BLaER1 treated with 17β-estradiol and CSF1 and Interleukin-3, amounts not matched to agents 10 nM and 100 nM (cell line): ENCODE results near the gene TMEM69.
"Not testable (repeated sequence)": the region's sequence is repeated elsewhere in the genome, so short reads cannot be mapped to it uniquely, and the experiment has no call there.

Experiments used
- H3K27ac ChIP-seq, 11 experiments: shearing (Covaris generic); formaldehyde crosslinking; 2 replicates each; pipeline ENCODE4 v1.8.1; 2022
- H3K27me3 ChIP-seq, 11 experiments: shearing (Covaris generic); formaldehyde crosslinking; 2 replicates each; pipeline ENCODE4 v1.8.1; 2022
- H3K36me3 ChIP-seq, 11 experiments: shearing (Covaris generic); formaldehyde crosslinking; 2 replicates each; pipeline ENCODE4 v1.8.1; 2022
- H3K4me1 ChIP-seq, 10 experiments: shearing (Covaris generic); formaldehyde crosslinking; 2 replicates each; pipeline ENCODE4 v1.8.1; 2022
- H3K4me2 ChIP-seq, 11 experiments: shearing (Covaris generic); formaldehyde crosslinking; 2 replicates each; pipeline ENCODE4 v1.8.1; 2022
- H3K4me3 ChIP-seq, 10 experiments: shearing (Covaris generic); formaldehyde crosslinking; 2 replicates each; pipeline ENCODE4 v1.8.1; 2022
- H3K9ac ChIP-seq, 11 experiments: shearing (Covaris generic); formaldehyde crosslinking; 2 replicates each; pipeline ENCODE4 v1.8.1; 2022
- H3K9me3 ChIP-seq, 11 experiments: shearing (Covaris generic); formaldehyde crosslinking; replicated peaks in 1 of 11; 2 replicates each; pipeline ENCODE4 v1.8.1; 2022
- H4K20me1 ChIP-seq, 11 experiments: shearing (Covaris generic); formaldehyde crosslinking; 2 replicates each; pipeline ENCODE4 v1.8.1; 2022
- Cebpa-rat ChIP-seq, 11 experiments: shearing (Covaris generic); IDR thresholded peaks; 2 replicates each; pipeline ENCODE4 v1.8.1; 2022

TMEM69 gene

DNA sequence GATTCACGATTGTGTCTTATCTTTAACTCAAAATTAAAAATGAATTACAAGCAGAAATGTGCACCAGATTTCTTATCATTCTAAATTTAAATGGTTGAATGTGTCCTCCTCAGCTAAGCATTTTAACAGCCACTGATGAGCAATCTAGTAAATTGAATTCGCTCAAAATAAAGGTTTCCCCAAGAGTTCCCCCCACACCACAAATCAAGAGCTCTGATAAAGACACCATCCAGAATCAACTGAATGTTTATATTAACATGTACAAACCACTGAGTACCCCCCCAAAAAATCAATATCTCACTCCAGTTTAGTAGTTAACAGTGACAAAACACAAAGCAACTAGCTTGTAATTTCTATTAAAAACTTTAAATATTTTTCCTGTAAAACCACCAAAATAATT is 3.6 kb upstream of the TMEM69 start:
- Histone ChIP-seq H3K9me3 (no peaks in the 10 kb centered on the region), H3K4me1 (peaks cover 28 to 65% (median 58%) of the 10 kb centered on the region in 10 experiments), H3K4me2 (peak overlapping the region; percentile 62 to 87 (median 80)), H3K27ac (peak overlapping the region in 3 of 11 experiments; percentile 98 to 99 (median 98); a peak in 6 of 22 replicates), H3K9ac (peak overlapping the region; percentile 57 to 98 (median 95); a peak in 18 of 22 replicates), H4K20me1 (peaks cover 29 to 62% (median 52%) of the 10 kb centered on the region in 11 experiments; a peak in 21 of 22 replicates), H3K36me3 (peaks cover 0 to 30% (median 8%) of the 10 kb centered on the region in 11 experiments; a peak in 14 of 22 replicates), H3K27me3 (no peaks in the 10 kb centered on the region), H3K4me3 (peak overlapping the region; percentile 83 to 98 (median 95); a peak in 17 of 20 replicates)
- TF ChIP-seq Cebpa-rat (IDR thresholded peaks at IDR 0.05), result no peak

DNA sequence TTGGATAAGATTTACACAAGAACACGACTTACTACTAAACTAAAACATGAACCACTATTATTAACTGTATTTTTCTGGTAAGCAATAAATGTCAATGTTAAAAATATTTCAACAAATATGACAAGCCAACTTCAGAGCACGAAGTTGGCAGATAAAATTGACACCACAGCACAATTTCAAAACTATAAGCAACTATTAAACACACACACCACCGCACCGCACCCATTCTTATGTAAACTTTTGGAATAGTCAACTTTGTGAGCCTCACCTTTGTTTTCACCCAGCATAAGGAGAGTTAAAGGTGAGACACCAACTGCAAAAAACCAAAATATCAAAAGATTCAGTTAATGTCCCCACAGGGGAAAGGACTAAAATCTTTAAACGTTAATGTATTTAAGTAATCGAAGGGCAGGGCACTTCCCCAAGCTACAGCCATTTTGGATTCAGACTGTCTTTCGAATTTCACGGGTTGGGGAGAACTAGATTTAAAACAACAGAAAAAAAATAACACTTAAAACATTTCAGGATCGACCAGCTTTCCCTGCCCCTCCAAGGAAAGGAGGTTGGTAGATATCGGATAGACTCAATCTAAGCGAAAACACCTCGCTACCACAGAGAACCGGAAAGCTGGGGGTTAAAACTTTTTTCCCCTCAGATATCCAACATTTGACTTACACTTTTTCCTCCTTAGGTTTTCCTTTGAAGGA is 2.5 kb upstream of the TMEM69 start:
- no peaks in the 10 kb centered on the region for H3K27me3 ChIP-seq
- H3K9ac ChIP-seq, result peak overlapping the region; percentile 90 to 98 (median 95)
- H3K9me3 ChIP-seq, result no peaks in the 10 kb centered on the region
- H3K4me3 ChIP-seq, result peak overlapping the region; percentile 83 to 98 (median 95)
- H3K4me1 ChIP-seq, result peaks cover 30 to 64% (median 57%) of the 10 kb centered on the region in 10 experiments
- H3K4me2 ChIP-seq, result peak overlapping the region; percentile 62 to 87 (median 80); a peak in 21 of 22 replicates
- no peak for TF ChIP-seq Cebpa-rat (IDR thresholded peaks at IDR 0.05)
- peaks cover 19 to 51% (median 42%) of the 10 kb centered on the region in 11 experiments; a peak in 21 of 22 replicates for H4K20me1 ChIP-seq
- H3K36me3 ChIP-seq, result peaks cover 0 to 35% (median 13%) of the 10 kb centered on the region in 11 experiments; a peak in 17 of 22 replicates
- H3K27ac ChIP-seq, result peak overlapping the region; percentile 87 to 99 (median 98)

DNA sequence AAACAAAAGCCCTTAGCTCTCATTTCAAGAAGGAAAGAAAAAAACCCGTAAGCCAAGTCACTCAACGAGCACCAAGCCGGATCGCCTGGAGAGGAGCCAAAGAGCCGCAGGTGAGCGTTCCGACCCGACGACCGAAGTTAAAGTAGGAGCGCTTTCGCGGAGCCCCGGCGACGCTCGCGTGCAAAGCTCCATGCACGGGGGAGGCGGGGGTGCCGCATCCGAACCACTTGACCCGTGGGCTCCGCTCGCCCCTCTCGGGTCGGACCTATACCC is 2.0 kb upstream of the TMEM69 start:
- Histone ChIP-seq H3K4me1 (peaks cover 30 to 60% (median 53%) of the 10 kb centered on the region in 10 experiments), H3K9ac (peak overlapping the region; percentile 90 to 98 (median 95)), H3K27me3 (no peaks in the 10 kb centered on the region), H3K9me3 (no peaks in the 10 kb centered on the region), H3K27ac (peak overlapping the region; percentile 87 to 99 (median 98)), H3K4me3 (peak overlapping the region; percentile 83 to 98 (median 95)), H4K20me1 (peaks cover 14 to 46% (median 37%) of the 10 kb centered on the region in 11 experiments; a peak in 19 of 22 replicates), H3K4me2 (peak overlapping the region in 9 of 11 experiments; percentile 62 to 87 (median 79); a peak in 16 of 22 replicates), H3K36me3 (peaks cover 2 to 35% (median 17%) of the 10 kb centered on the region in 11 experiments; a peak in 19 of 22 replicates)
- no peak for TF ChIP-seq Cebpa-rat (IDR thresholded peaks at IDR 0.05)

DNA sequence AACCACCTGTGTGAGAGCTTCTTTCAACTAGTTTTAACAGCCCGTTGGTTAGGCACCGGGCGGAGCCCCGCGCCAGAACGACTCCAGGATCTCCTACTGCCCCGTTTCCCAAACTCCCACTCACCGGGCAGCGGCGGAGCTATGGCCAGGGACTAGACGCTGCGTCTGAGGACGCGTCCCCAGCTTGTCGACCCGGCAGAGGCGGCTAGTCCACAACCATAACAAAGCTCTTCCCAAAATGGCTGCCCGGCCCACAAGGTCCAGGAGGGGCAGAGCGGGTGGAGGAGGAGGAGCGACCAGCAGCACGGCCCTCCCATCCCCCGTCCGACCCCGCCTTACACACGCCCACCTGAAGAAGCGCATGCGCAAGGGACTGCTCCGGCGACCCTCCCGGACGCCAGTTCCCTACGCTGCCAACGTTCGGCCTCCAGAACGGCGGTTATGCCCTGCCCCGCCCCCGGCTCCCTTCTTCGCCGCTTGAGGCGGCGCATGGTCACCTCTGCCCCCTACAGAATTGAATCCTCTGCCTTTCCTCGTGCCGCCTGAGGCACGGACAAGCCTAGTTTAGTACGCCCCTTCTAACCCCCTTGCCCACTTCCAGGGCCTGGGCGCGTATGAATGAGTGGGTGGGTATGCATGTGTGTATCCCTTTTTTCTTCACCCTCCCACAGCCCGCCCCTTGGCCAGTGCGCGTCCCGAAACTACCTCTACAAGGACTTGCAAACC is 1.5 kb upstream of the TMEM69 start, which contains the start of gene GPBP1L1:
Gene GPBP1L1, minus strand, starts transcription at position 246 of the 726 bp plus-strand sequence. CDS start 27,446 bp downstream, outside the sequence.
- Histone ChIP-seq H3K9me3 (no peaks in the 10 kb centered on the region), H3K27me3 (no peaks in the 10 kb centered on the region), H3K4me3 (peak within 1 kb of the TSS; percentile 83 to 98 (median 95)), H4K20me1 (peaks cover 10 to 44% (median 32%) of the 10 kb centered on the region in 11 experiments; a peak in 19 of 22 replicates), H3K36me3 (peaks cover 7 to 35% (median 22%) of the 10 kb centered on the region in 11 experiments; a peak in 20 of 22 replicates), H3K4me2 (peak within 1 kb of the TSS; percentile 87 to 99 (median 94)), H3K9ac (peak within 1 kb of the TSS; percentile 90 to 98 (median 95)), H3K4me1 (peaks cover 30 to 55% (median 49%) of the 10 kb centered on the region in 10 experiments), H3K27ac (peak within 1 kb of the TSS; percentile 96 to 99 (median 98))
- no peak for TF ChIP-seq Cebpa-rat (IDR thresholded peaks at IDR 0.05)

DNA sequence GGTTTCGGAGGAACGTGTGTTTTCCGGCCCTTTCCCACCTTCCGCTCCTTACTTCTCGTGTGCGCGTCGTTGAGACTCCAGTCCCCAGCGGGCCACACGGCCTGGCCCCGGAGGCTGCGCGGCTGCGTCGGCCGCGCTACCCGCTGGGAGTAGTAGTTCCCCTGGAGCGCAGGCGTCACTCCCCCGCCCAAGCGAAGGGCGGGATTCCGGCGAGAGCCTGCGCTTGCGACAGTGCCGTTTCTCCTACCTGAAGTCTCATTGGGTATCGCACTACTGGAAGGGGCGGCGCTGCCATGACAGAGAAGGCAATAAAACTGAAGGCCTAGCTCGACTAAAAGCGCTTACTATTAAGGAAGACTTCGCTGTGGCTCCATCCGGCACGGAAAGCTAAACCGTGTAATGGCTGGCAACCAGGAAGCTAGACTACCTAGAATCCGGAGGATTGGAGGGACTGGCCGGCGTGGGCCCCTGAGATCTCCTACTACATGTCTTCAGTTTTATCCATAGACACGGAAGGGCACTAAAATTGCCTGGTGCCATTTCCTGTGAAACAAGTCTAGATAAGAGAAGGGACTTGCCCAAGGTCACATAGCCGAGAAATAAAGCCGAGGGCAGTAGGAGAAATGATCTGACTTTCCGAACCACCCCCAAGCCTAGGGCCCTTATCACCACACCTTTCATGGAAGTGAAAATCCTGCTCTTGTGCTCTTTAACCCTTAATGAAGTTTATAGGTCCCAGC is 797 bp upstream of the TMEM69 start:
- Histone ChIP-seq H4K20me1 (peaks cover 8 to 44% (median 25%) of the 10 kb centered on the region in 11 experiments; a peak in 16 of 22 replicates), H3K27me3 (no peaks in the 10 kb centered on the region), H3K9ac (peak overlapping the region; percentile 90 to 98 (median 95)), H3K27ac (peak overlapping the region; percentile 96 to 99 (median 98)), H3K4me1 (peaks cover 30 to 47% (median 44%) of the 10 kb centered on the region in 10 experiments), H3K4me2 (peak overlapping the region; percentile 87 to 99 (median 94)), H3K4me3 (peak overlapping the region; percentile 83 to 98 (median 95)), H3K36me3 (peaks cover 13 to 37% (median 27%) of the 10 kb centered on the region in 11 experiments; a peak in 21 of 22 replicates), H3K9me3 (no peaks in the 10 kb centered on the region)
- TF ChIP-seq Cebpa-rat (IDR thresholded peaks at IDR 0.05), result peak in 5 of 11 experiments; percentile 14 to 50 (median 19); a peak in 4 of 22 replicates

DNA sequence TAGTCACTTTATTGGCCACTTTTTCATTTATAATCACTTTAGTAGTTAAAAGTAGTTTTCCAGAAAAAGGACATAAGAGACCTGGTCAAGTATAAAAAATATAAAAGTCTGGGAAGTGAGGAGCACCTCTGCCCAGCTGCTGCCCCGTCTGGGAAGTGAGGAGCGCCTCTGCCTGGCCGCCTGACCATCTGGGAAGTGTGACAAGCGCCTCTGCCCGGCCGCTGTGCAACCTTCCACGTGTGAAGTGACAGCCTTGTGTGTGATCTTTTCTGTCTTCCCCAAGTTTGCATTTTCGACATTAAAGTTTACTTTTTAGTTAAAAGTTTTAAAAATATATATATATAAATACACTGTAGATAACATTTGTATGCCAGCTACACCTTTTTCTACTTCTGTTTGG is 5.8 kb downstream of the TMEM69 start:
- H3K4me3 ChIP-seq, H3K4me2 ChIP-seq, H3K9ac ChIP-seq, H3K27me3 ChIP-seq, H3K27ac ChIP-seq, H3K9me3 ChIP-seq: not testable (repeated sequence)
- Histone ChIP-seq H3K4me1 (peaks cover 10 to 17% (median 15%) of the 10 kb centered on the region in 10 experiments), H3K36me3 (peaks cover 60 to 91% (median 78%) of the 10 kb centered on the region in 11 experiments), H4K20me1 (peaks cover 0 to 24% (median 3%) of the 10 kb centered on the region in 11 experiments; a peak in 6 of 22 replicates)

DNA sequence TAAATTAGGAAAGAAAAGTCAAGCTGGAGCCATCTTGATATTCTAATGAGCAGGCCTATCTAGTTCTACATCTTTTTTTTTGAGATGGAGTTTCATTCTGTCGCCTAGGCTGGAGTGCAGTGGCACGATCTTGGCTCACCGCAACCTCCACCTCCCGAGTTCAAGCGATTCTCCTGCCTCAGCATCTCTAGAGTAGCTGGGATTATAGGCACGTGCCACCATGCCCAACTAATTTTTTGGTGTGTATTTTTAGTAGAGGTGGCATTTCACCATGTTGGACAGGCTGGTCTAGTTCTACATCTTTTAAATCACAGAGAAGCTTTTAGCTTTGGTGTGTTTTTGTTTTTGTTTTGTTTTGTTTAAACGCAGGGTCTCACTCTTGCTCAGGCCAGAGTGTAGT is 6.8 kb downstream of the TMEM69 start:
- Histone ChIP-seq H3K27me3 (no peaks in the 10 kb centered on the region), H3K9me3 (no peaks in the 10 kb centered on the region), H3K4me2 (no peak overlapping the region), H3K4me1 (peaks cover under 1 to 7% (median 5%) of the 10 kb centered on the region in 10 experiments; a peak in 18 of 20 replicates), H3K9ac (no peak overlapping the region), H3K4me3 (no peak overlapping the region), H3K36me3 (peaks cover 60 to 86% (median 75%) of the 10 kb centered on the region in 11 experiments), H4K20me1 (peaks cover 0 to 24% (median 3%) of the 10 kb centered on the region in 11 experiments; a peak in 6 of 22 replicates), H3K27ac (no peak overlapping the region)
- no peak for TF ChIP-seq Cebpa-rat (IDR thresholded peaks at IDR 0.05)

DNA sequence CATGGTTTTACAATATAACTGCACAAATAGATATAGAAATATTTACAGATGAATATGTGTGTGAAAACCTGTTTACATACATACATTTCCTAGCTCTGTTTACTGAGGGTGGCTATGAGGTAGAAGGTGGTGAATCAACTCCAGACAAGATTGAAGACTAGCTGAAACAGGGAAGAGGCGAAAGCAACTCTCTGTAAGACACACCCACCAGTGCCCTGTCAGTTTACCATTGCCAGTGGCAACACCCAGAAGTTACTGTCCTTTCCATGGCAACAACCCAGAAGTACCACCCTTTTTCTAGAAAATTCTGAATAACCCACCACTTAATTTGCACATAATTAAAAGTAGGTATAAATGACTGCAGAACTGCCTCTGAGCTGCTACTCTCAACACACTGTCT is 16.7 kb downstream of the TMEM69 start:
- Histone ChIP-seq H3K4me2 (no peak overlapping the region), H4K20me1 (no peaks in the 10 kb centered on the region), H3K4me1 (no peaks in the 10 kb centered on the region), H3K4me3 (no peak overlapping the region), H3K9ac (no peak overlapping the region), H3K9me3 (peaks cover 0 to 22% (median 13%) of the 10 kb centered on the region in 11 experiments; a peak in 13 of 22 replicates), H3K27me3 (no peaks in the 10 kb centered on the region), H3K27ac (no peak overlapping the region), H3K36me3 (peaks cover 0 to 14% (median 4%) of the 10 kb centered on the region in 11 experiments; a peak in 4 of 22 replicates)
- no peak for TF ChIP-seq Cebpa-rat (IDR thresholded peaks at IDR 0.05)
